ENCODE measurements around the gene ADAP2. TPM values are rescaled to one million over a fixed set of nuclear protein-coding genes. Genes with fewer than 3 reads are reported as not detected.
"Not testable (repeated sequence)": the region's sequence is repeated elsewhere in the genome, so short reads cannot be mapped to it uniquely, and the experiment has no call there.

The ADAP2 gene
- total and polyA plus RNA-seq, 2 experiments from 2014 or later, result 0.94 TPM

- TF ChIP-seq NANOG (IDR thresholded peaks at IDR 0.05; ENCODE audit: borderline replicate concordance), result no peak
- TF ChIP-seq ZNF462 (CRISPR knock-in tag; IDR thresholded peaks at IDR 0.05), result no peak
Measured at GRCh38 chr17:30930495-30930894, 8.8 kb downstream of the ADAP2 start (continued).

- not testable (repeated sequence) for H2AFZ ChIP-seq; H3K4me3 ChIP-seq; H3K27ac ChIP-seq (ENCODE audit: low read depth); H3K36me3 ChIP-seq (ENCODE audit: insufficient read depth); H3K9me2 ChIP-seq (ENCODE audit: insufficient read depth); DNase-seq (ENCODE audit: low spot score); H3K36me3 Mint-ChIP-seq (ENCODE audit: low read depth); H3K4me1 Mint-ChIP-seq; H3K27ac Mint-ChIP-seq; H3K4me1 ChIP-seq (ENCODE audit: insufficient read depth); H3K27me3 ChIP-seq (ENCODE audit: insufficient read depth); H3K9me3 Mint-ChIP-seq; H3K79me2 ChIP-seq (replicated peaks; ENCODE audit: insufficient read depth); H3F3A ChIP-seq (replicated peaks; ENCODE audit: low read depth); H4K20me1 ChIP-seq (replicated peaks; ENCODE audit: insufficient read depth); H3K27me3 Mint-ChIP-seq (ENCODE audit: insufficient read depth, low read depth, poor library complexity); ATAC-seq; H3K4me2 ChIP-seq; H3K4me3 Mint-ChIP-seq
Measured at GRCh38 chr17:30931582-30931981, 9.8 kb downstream of the ADAP2 start.

GRCh38 chr17:30933966-30934365 is 12.2 kb downstream of the ADAP2 start:
- no peaks in the 10 kb centered on the region for H3F3A ChIP-seq (replicated peaks; ENCODE audit: low read depth)
- ATAC-seq (no peak), DNase-seq (ENCODE audit: low spot score) (no peak)
- H3K4me1 ChIP-seq (ENCODE audit: insufficient read depth), result no peaks in the 10 kb centered on the region
- H3K27ac Mint-ChIP-seq, result no peak overlapping the region
- H4K20me1 ChIP-seq (replicated peaks; ENCODE audit: insufficient read depth), result no peaks in the 10 kb centered on the region
- no peaks in the 10 kb centered on the region for H3K9me3 Mint-ChIP-seq
- H3K4me1 Mint-ChIP-seq, result no peaks in the 10 kb centered on the region
- no peaks in the 10 kb centered on the region for H3K9me2 ChIP-seq (ENCODE audit: insufficient read depth)
- H3K27me3 ChIP-seq (ENCODE audit: insufficient read depth), result no peaks in the 10 kb centered on the region
- peaks cover 4% of the 10 kb centered on the region for H3K27me3 Mint-ChIP-seq (ENCODE audit: insufficient read depth, low read depth, poor library complexity)
- no peak for TF ChIP-seq ZNF462 (CRISPR knock-in tag; IDR thresholded peaks at IDR 0.05)
- H3K36me3 ChIP-seq (ENCODE audit: insufficient read depth), result no peaks in the 10 kb centered on the region
- no peak overlapping the region for H3K4me2 ChIP-seq
- H3K27ac ChIP-seq (ENCODE audit: low read depth), result no peak overlapping the region
- H3K79me2 ChIP-seq (replicated peaks; ENCODE audit: insufficient read depth), result no peaks in the 10 kb centered on the region
- H3K36me3 Mint-ChIP-seq (ENCODE audit: low read depth), result no peaks in the 10 kb centered on the region
- no peak overlapping the region for H2AFZ ChIP-seq
- no peak overlapping the region for H3K4me3 ChIP-seq
- no peak overlapping the region for H3K4me3 Mint-ChIP-seq

Data from GM23338 (cell line).